NCI-H748 (cell line): ENCODE data around the gene C1orf174.

Source experiments
- DNase-seq: peaks from one replicate; lab custom pipeline; 2025; ENCODE audit not compliant: unreplicated experiment; lab: John Stamatoyannopoulos, UW

C1orf174 gene

GRCh38 chr1:3900150-3900968 is at the start of gene C1orf174:
Gene C1orf174, minus strand, starts transcription at chr1:3900272. Its CDS starts 86 bp downstream, at chr1:3900186.
- peak; percentile 98 for DNase-seq

DNA sequence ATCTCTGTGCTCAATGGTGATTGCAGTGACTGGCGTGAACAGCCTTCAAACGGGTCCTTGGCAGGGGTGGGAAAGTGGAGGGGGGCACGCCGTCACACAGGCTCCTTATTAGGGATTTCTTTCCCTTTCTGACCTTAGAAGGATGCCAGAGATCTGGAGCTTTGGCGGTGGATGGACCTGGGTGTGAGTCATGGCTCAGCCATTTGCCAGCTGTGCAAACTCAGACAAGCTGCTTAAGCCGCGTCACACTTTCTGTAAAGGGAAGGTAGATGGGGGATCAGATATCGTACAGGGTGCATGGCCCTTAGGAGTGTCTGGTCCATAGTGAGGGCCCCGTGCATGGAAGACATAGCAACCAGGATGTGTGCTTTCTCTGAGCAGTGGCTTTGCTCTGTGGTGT is 48.3 kb upstream of the C1orf174 start:
- DNase-seq, result peak; percentile 26

DNA sequence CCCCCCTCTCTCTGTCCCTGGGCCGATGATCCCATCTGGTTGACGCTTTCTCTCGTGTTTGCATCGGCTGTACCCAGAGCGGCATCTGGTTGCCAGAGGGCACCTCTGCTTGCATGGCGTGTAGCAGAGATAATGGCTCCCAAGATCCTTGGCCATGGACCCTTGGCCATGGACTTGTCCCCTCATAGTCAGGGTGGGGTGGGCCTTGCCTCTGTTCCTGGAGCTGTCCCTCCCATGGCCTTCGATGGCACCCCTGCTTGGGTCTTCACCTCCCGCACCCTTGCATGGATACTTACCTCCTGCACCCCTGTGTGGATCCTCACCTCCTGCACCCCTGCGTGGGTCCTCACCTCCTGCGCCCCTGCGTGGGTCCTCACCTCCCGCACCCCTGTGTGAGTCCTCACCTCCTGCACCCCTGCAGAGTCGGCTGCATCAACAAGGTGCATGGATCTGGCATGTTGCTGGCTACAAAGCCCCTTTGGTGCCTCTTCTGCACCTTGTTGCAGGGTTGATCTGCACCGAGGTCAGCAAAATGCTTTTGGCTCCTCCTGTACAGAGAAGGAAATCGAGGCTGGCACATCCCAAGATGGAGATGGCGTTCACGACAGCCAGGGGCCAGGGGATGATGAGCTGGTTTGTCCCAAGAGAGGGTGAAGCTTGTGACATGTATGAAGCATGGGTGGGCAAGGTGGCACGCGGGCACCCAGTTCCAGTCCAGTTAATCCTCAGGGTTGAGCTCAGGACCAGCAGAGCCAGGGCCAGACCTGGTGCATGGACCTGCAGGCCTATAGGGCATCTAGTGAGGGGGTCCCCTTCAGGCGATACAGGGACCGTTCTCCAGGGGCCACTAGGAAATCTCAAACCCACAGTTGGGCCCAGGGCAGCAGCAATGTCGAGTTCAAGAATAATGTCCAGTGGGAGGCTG is 46.1 kb upstream of the C1orf174 start:
- no peak for DNase-seq

DNA sequence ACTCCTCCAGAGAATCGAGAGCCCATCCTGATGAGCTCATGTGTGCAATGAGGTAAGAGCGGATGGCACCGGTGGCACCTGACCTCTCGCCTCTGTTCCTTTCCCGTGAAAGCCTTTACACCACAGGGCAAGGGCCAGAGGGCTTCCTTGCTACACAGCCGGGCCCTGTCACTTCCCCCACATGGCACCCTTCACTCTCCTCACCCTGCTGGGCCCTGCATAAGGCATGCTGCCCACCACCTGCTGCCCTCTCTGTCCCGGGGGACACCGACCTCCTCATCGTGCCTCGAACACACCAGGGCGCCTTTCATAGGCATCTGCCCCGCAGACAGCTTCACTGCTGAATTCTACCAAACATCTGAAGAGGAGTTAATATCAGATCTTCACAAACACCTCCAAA is 45.1 kb upstream of the C1orf174 start:
- no peak for DNase-seq

- DNase-seq, result no peak
Observed at GRCh38 chr1:3944578-3945125, 44.6 kb upstream of the C1orf174 start.

DNA sequence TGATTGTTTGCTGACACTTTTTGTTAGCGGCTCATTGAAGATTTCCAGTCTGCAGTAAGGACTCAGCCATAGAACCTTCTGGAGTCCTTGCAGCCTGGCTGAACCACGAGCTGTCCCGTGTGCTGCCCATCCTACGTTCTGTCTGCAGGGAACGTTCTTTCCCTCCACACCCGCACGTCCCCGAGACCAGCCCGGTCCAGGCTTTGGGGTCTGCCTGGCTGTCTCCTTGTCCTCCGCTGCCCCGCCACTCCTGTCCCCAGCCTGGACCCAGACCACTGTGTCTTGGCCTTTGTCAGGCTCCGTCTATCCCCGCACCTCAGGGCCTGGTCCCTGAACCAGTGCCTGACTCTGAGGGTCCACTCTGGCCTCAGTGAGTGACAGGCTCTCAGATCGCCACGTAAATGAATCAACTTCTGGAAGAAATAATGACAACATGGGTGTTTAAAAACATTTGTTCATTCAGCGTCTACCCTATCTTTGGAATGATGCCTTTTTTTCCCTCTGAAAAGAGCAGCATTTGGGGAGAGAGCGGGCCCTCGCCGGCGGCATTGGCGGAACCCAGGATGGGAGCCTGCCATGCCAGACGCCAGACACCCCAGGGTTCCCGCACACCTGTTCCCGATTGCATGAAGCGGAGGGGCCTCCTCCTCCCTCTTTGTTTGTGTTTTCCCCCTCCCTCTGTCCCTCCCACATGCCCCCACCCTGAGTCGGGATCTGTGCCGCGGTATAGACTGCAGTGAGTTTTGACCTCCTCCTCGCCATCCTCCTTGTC is 43.9 kb upstream of the C1orf174 start:
- DNase-seq, result peak; percentile 85

DNA sequence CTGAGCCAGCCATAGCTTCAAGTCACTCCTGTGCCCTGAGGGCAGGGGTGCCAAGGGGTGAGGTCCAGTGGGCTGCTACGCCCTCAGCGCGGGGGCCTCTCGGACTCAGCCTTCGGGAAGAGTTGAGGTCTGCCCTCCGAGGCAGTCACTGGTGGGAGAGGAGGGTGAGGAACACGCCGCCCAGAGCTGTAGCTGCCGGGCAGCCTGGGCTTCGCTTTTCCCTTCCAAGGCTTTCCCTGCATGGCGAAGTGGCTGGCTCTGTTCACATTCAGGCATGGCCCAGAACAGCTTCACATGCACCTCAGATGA is 43.0 kb upstream of the C1orf174 start:
- DNase-seq, result no peak

DNA sequence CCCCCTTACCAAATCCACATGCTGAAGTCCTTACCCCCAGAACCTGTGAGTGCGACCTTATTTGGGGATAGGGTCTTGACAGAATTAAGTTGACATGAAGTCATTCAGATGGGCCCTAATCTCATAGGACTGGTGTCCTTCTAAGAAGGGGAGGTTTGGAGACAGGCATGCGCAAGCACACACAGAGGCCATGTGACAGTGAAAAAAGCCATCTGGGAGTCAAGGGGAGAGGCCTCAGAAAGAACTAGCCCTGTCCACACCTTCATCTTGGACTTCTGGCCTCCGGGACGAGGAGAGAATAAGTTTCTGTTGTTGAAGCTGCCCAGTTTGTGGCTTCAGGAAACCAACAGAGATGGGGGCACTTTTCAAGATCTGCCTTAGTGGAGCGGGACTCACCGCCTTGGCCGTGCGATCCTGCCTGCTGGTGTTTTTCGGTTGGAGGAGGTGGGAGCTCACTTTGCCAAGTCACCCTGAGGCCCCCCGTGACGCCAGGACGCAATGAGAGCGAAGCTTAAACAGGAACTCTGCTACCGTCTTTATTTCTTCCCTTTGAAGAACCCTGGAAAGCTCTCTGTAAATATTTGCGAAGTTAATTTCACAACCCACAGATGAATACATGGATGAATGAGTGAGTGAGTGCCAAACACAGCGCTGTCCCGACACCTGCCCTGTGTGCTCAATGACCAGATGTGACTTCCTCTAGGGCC is 42.5 kb upstream of the C1orf174 start:
- DNase-seq, result peak; percentile 94

- no peak for DNase-seq
Observed at GRCh38 chr1:3940754-3941345, 40.8 kb upstream of the C1orf174 start.

DNA sequence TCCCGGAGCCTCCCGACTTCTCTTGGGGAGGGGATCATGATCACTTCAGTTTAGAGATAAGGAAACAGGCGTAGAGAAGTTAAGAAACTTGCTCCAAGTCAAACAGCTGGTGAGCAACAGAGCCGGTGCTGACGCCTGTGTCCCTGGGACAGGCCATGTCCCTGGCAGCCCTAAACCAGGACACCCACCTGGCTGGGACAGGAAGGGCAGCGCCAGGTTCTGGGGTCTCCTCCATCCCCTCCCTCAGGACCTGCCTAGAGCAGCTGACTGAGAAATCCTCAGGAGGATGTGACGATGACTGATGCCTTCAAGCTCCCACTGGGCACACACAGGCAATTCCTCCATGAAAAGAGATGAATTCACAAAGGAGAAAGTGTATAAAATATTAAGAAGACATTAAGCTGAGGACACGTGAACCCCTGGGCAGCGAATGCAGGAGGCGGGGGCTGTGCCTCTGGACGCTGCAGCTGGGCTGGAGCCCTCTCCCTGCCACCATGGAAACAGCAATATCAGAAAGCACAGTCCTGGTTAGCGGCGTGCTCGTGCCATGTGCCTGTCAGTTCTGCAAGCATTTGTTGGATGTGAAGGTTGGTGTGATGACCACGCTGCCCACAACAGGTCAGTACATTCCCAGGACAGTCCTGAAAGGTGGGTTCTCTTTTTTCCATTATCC is 40.1 kb upstream of the C1orf174 start:
- peak; percentile 35 for DNase-seq

GRCh38 chr1:3939242-3940080 is 39.4 kb upstream of the C1orf174 start:
- no peak for DNase-seq

DNA sequence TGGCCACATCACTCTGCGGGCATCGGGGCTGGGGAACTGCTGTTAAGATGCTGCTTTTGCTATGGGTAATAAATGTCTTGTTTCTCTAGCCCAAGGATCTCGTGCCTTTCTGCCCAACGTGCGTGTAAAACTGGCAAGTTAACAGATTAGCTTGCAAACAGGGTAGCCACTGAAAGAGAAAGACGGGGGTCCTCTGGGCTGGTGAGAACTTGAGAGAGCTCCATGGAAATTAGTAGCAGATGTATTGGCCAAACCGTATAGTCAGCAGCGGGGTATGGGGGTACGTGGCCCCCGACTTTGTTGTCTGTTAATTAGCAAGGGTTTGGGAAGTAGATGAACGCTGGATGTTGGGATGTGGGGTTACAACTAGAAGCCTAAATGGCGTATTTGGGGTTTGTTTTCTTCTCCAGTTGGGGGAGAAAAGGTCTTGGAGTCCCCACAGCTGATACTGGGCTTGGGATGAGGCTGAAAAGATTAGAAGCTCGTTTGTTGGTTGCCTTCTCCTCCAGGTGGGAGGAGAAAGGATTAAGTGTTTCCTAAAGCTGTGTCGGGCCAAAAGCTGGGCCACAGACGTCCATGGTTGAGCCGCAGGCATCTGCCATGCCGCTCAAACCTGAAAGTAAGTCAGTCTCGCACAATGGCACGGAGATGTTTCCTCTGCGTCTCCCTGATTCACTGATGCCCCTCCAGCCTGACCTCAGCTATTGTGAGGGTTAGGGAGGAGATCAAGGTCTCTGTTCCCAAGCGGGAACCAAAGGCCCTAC is 32.3 kb upstream of the C1orf174 start:
- no peak for DNase-seq

GRCh38 chr1:3931007-3931912 is 31.2 kb upstream of the C1orf174 start:
- DNase-seq, result no peak

- no peak for DNase-seq
Observed at GRCh38 chr1:3930301-3931006, 30.4 kb upstream of the C1orf174 start.

DNA sequence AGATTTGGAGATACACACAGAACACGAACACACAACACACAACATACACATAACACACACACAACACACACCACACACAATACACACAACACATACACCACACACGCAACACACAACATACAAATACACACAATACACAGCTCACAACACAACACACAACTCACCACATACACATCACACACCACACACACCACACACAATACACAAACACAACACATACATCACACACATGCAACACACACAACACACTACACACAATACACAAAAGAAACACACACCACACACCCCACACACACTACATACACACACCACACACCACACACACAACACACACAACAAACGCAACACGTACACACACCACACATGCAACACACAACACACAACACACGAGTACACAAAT is 29.1 kb upstream of the C1orf174 start:
- no peak for DNase-seq

DNA sequence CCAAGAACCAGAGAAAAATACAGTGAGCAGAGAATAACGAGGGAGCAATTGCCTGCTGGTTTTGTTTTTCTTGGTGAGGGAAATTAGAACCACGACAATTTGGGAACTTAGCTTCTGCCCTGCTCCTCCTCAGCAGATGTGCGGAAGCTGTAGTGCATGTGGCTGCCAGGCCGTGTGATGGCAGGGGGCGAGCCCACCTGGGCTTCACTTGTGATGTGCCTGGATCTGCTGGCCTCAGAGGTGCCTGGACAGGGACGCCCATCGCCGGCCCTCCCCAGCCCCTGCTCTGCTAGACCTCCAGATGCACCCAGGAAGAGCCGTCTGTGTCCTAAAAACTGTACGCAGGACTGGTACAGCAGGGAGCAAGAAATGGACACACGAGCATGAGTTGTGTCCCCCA is 28.5 kb upstream of the C1orf174 start:
- DNase-seq, result no peak
